HG02571 (cell line): ENCODE results near the gene IRF9.

ENCODE experiments used
- ATAC-seq: cut with Tn5 transposase; IDR thresholded peaks from one replicate; pipeline ENCODE4 v1.9.1; 2021; ENCODE audit warnings: mild to moderate bottlenecking, moderate library complexity; ENCODE audit not compliant: unreplicated experiment

IRF9 gene

GRCh38 chr14:24146978-24147760 lies 13.9 kb upstream of the IRF9 start, which contains the start of gene RNF31:
Gene RNF31, plus strand, starts transcription at chr14:24147498. Its CDS starts 201 bp downstream, at chr14:24147699.
- ATAC-seq, result peak; percentile 74

- no peak for ATAC-seq
These were observed 13.2 kb upstream of the IRF9 start for GRCh38 chr14:24147761-24148428.

- no peak for ATAC-seq
These were observed 11.6 kb upstream of the IRF9 start for GRCh38 chr14:24149302-24149969.

- ATAC-seq, result no peak
These were observed 11.0 kb upstream of the IRF9 start for GRCh38 chr14:24150061-24150460.

- no peak for ATAC-seq
These were observed 10.5 kb upstream of the IRF9 start for GRCh38 chr14:24150567-24150966.

GRCh38 chr14:24150993-24151392 lies 10.1 kb upstream of the IRF9 start:
- ATAC-seq, result no peak

GRCh38 chr14:24151404-24152080 lies 9.5 kb upstream of the IRF9 start:
- ATAC-seq, result no peak

GRCh38 chr14:24155100-24155499 lies 6.0 kb upstream of the IRF9 start:
- ATAC-seq, result no peak

- ATAC-seq, result no peak
These were observed 4.2 kb upstream of the IRF9 start for GRCh38 chr14:24156840-24157239.

- ATAC-seq, result no peak
These were observed 3.7 kb upstream of the IRF9 start for GRCh38 chr14:24157331-24157730.

- ATAC-seq, result no peak
These were observed 1.1 kb upstream of the IRF9 start for GRCh38 chr14:24159777-24160498.

GRCh38 chr14:24160499-24160849 lies 591 bp upstream of the IRF9 start:
- no peak for ATAC-seq

- ATAC-seq, result no peak
These were observed 1.0 kb downstream of the IRF9 start for GRCh38 chr14:24162093-24162492.

GRCh38 chr14:24164518-24164991 lies 3.5 kb downstream of the IRF9 start:
- no peak for ATAC-seq

- ATAC-seq, result no peak
These were observed 4.7 kb downstream of the IRF9 start for GRCh38 chr14:24165785-24166184.

GRCh38 chr14:24167469-24168114 lies 6.5 kb downstream of the IRF9 start:
- no peak for ATAC-seq

- peak; percentile 64 for ATAC-seq
These were observed 10.6 kb downstream of the IRF9 start, which contains the start of gene REC8 for GRCh38 chr14:24171422-24172260. Gene REC8, plus strand, starts transcription at chr14:24172080. Its CDS starts 473 bp downstream, at chr14:24172553.

- ATAC-seq, result no peak
These were observed 11.3 kb downstream of the IRF9 start for GRCh38 chr14:24172261-24172860.

- ATAC-seq, result no peak
These were observed 11.8 kb downstream of the IRF9 start for GRCh38 chr14:24172871-24173281.
